HepG2 (cell line): Measurements from ENCODE around the gene RPTOR. TPM values are rescaled to one million over a fixed set of nuclear protein-coding genes. Genes with fewer than 3 reads are reported as not detected.

Source experiments
- DNMT3B ChIP-seq: conservative IDR thresholded peaks from 2 replicates; pipeline ENCODE4 v1.6.1; 2016; ENCODE audit warnings: missing biosample characterization, control low read depth
- DR1 ChIP-seq: sonication (generic); formaldehyde crosslinking; IDR thresholded peaks from 2 replicates; pipeline ENCODE4 v1.8.0; 2021; ENCODE audit warnings: mild to moderate bottlenecking, missing genetic modification reagents, inconsistent platforms
- GZF1 ChIP-seq: sonication (generic); formaldehyde crosslinking; IDR thresholded peaks from 2 replicates; pipeline ENCODE4 v1.5.1; 2020; ENCODE audit warnings: mild to moderate bottlenecking, missing genetic modification reagents
- HHEX ChIP-seq: IDR thresholded peaks from 2 replicates; pipeline ENCODE4 v1.6.1; 2016; ENCODE audit warnings: control low read depth
- JARID2 ChIP-seq: sonication (generic); formaldehyde crosslinking; IDR thresholded peaks from 2 replicates; pipeline ENCODE4 v1.8.1; 2023; ENCODE audit warnings: missing genetic modification reagents, inconsistent platforms; ENCODE audit not compliant: insufficient replicate concordance
- MNT ChIP-seq: fragments of 450-650 bp; IDR thresholded peaks from 2 replicates; pipeline ENCODE4 v1.6.1; 2016
- NCOR1 ChIP-seq: fragments of 200-600 bp; sonication (generic); IDR thresholded peaks from 2 replicates; pipeline ENCODE4 v1.7.0; 2017; ENCODE audit warnings: antibody characterized with exemption, low read length, borderline replicate concordance
- PAF1 ChIP-seq: IDR thresholded peaks from 2 replicates; pipeline ENCODE4 v1.6.1; 2016; ENCODE audit warnings: missing genetic modification reagents, missing compliant biosample characterization
- SAFB2 ChIP-seq: sonication (generic); formaldehyde crosslinking; IDR thresholded peaks from 2 replicates; pipeline ENCODE4 v1.5.1; 2020; ENCODE audit warnings: missing genetic modification reagents, low read depth, mild to moderate bottlenecking, borderline replicate concordance
- SSRP1 ChIP-seq: IDR thresholded peaks from 2 replicates; pipeline ENCODE4 v1.6.1; 2016; ENCODE audit warnings: control low read depth
- TRIM22 ChIP-seq: fragments of 450-650 bp; IDR thresholded peaks from 2 replicates; pipeline ENCODE4 v1.6.1; 2017
- ZFP82 ChIP-seq: sonication (generic); formaldehyde crosslinking; IDR thresholded peaks from 2 replicates; pipeline ENCODE4 v1.5.1; 2020; ENCODE audit warnings: mild to moderate bottlenecking, missing genetic modification reagents, borderline replicate concordance
- ZNF234 ChIP-seq: sonication (generic); formaldehyde crosslinking; conservative IDR thresholded peaks from 2 replicates; pipeline ENCODE4 v1.5.1; 2020; ENCODE audit warnings: mild to moderate bottlenecking, missing genetic modification reagents
- ZNF362 ChIP-seq: sonication (generic); formaldehyde crosslinking; IDR thresholded peaks from 2 replicates; pipeline ENCODE4 v1.4.0; 2020; ENCODE audit warnings: missing genetic modification reagents, mild to moderate bottlenecking, borderline replicate concordance
- ZNF577 ChIP-seq: sonication (generic); formaldehyde crosslinking; IDR thresholded peaks from 2 replicates; pipeline ENCODE4 v1.4.0; 2020; ENCODE audit warnings: mild to moderate bottlenecking, low read depth, missing genetic modification reagents, borderline replicate concordance
- ZNF784 ChIP-seq: sonication (generic); formaldehyde crosslinking; IDR thresholded peaks from 2 replicates; pipeline ENCODE4 v1.5.1; 2020; ENCODE audit warnings: missing genetic modification reagents, mild to moderate bottlenecking, borderline replicate concordance
- polyA plus RNA-seq, 8 experiments: library from polyadenylated mRNA; depleted of rRNA in 3 of 8; stranded (reverse) in 7 of 8; unstranded in 1 of 8; fragments of >200 nt; fragmentation: Illumina TruSeq in 4 of 8; extraction: Trizol in 4 of 8; gene quantifications; 2 replicates each; pipeline versions ENCODE4 v1.2.1 to v1.2.3, GENCODE V29; 2011 to 2016; ENCODE audit warnings: low read depth in 4 of 8, missing spikeins in 1 of 8, mixed read lengths in 1 of 8; ENCODE audit not compliant: insufficient read depth in 1 of 8
- total RNA-seq, 5 experiments: library from RNA; depleted of rRNA; stranded (reverse); fragments of >200 nt; fragmentation: Illumina TruSeq; extraction: Trizol; gene quantifications; 2 replicates each; pipeline ENCODE4 v1.2.3, GENCODE V29; 2016; ENCODE audit warnings: low read depth in 1 of 5
- TF ChIP-seq, protein P1 (sequence below): IDR thresholded peaks from 2 replicates; pipeline ENCODE4 v1.6.1; 2016; ENCODE audit warnings: low read depth
- TF ChIP-seq, protein P2 (sequence below): IDR thresholded peaks from 2 replicates; pipeline ENCODE4 v1.4.0; 2020; ENCODE audit warnings: mild to moderate bottlenecking, missing genetic modification reagents

Gene RPTOR
- total and polyA plus RNA-seq, 2 of the 13 experiments (the other 11 are each of a cell fraction or from before 2014, with no cell fraction given) = 6.6 to 25.3 TPM

GRCh38 chr17:80629298-80630028 is 84.8 kb downstream of the RPTOR start (continued):
- TF ChIP-seq, protein P1, sequence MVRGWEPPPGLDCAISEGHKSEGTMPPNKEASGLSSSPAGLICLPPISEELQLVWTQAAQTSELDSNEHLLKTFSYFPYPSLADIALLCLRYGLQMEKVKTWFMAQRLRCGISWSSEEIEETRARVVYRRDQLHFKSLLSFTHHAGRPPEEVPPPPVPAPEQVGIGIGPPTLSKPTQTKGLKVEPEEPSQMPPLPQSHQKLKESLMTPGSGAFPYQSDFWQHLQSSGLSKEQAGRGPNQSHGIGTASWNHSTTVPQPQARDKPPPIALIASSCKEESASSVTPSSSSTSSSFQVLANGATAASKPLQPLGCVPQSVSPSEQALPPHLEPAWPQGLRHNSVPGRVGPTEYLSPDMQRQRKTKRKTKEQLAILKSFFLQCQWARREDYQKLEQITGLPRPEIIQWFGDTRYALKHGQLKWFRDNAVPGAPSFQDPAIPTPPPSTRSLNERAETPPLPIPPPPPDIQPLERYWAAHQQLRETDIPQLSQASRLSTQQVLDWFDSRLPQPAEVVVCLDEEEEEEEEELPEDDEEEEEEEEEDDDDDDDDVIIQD (CRISPR knock-in tag) = peak; percentile 37; the same call in 1 of the 2 replicates
- no peak; the same call in 1 of the 2 replicates for TF ChIP-seq ZNF362
- no peak for TF ChIP-seq ZFP82 (CRISPR knock-in tag)
- peak; percentile 66; the same call in 1 of the 2 replicates for TF ChIP-seq GZF1
- no peak; the same call in 1 of the 2 replicates for TF ChIP-seq HHEX (CRISPR knock-in tag)
- TF ChIP-seq SSRP1 = peak; percentile 28; the same call in 1 of the 2 replicates
- no peak for TF ChIP-seq ZNF234 (CRISPR knock-in tag)
- no peak for TF ChIP-seq TRIM22
- peak; percentile 55; the same call in 1 of the 2 replicates for TF ChIP-seq DNMT3B
- TF ChIP-seq NCOR1 = peak; percentile 100
- no peak for TF ChIP-seq PAF1 (CRISPR knock-in tag)
- no peak for TF ChIP-seq JARID2 (CRISPR knock-in tag)
- no peak for TF ChIP-seq ZNF577 (CRISPR knock-in tag)
- peak; percentile 83; the same call in 1 of the 2 replicates for TF ChIP-seq ZNF784 (CRISPR knock-in tag)
- TF ChIP-seq, protein P2, sequence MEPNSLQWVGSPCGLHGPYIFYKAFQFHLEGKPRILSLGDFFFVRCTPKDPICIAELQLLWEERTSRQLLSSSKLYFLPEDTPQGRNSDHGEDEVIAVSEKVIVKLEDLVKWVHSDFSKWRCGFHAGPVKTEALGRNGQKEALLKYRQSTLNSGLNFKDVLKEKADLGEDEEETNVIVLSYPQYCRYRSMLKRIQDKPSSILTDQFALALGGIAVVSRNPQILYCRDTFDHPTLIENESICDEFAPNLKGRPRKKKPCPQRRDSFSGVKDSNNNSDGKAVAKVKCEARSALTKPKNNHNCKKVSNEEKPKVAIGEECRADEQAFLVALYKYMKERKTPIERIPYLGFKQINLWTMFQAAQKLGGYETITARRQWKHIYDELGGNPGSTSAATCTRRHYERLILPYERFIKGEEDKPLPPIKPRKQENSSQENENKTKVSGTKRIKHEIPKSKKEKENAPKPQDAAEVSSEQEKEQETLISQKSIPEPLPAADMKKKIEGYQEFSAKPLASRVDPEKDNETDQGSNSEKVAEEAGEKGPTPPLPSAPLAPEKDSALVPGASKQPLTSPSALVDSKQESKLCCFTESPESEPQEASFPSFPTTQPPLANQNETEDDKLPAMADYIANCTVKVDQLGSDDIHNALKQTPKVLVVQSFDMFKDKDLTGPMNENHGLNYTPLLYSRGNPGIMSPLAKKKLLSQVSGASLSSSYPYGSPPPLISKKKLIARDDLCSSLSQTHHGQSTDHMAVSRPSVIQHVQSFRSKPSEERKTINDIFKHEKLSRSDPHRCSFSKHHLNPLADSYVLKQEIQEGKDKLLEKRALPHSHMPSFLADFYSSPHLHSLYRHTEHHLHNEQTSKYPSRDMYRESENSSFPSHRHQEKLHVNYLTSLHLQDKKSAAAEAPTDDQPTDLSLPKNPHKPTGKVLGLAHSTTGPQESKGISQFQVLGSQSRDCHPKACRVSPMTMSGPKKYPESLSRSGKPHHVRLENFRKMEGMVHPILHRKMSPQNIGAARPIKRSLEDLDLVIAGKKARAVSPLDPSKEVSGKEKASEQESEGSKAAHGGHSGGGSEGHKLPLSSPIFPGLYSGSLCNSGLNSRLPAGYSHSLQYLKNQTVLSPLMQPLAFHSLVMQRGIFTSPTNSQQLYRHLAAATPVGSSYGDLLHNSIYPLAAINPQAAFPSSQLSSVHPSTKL = peak; percentile 59; the same call in 1 of the 2 replicates
- TF ChIP-seq SAFB2 (CRISPR knock-in tag) = 0 out of 2 replicates have a peak, but pooled peaks have one; percentile 43
- TF ChIP-seq MNT = peak; percentile 84
- peak; percentile 65; the same call in 1 of the 2 replicates for TF ChIP-seq DR1 (CRISPR knock-in tag)
